Naive thymus-derived CD8-positive, alpha-beta T cell (primary cell): ENCODE measurements around the gene ZFPL1. TPM values are rescaled to one million over a fixed set of nuclear protein-coding genes. Genes with fewer than 3 reads are reported as not detected.
A peak's percentile ranks its signal among the peaks of the same experiment; 100 is the strongest.

ENCODE experiments used
- ATAC-seq, 2 donors: fragments of 150-1000 bp; cut with Tn5 transposase in 1 of 2; sonication (Bioruptor Pico), chemical (Tn5 transposase) in 1 of 2; 1 replicate in 1 of 2; 2 replicates in 1 of 2; pipeline ENCODE4 v1.10.0; 2021; ENCODE audit warnings: mild to moderate bottlenecking in 2 of 2, moderate library complexity in 2 of 2
- POLR2A ChIA-PET: fragments of 350-600 bp; sonication (Branson Sonifier 250); formaldehyde crosslinking; loops from one replicate; lab custom pipeline; 2021; ENCODE audit warnings: antibody characterized with exemption; lab: Charles Lee
- DNase-seq, 10 donors: peaks; one replicate each; pipeline versions ENCODE4 v3.0.0 to v3.0.0-alpha.2; 2020 to 2022
- H3K27ac Mint-ChIP-seq, 10 donors: one replicate each; pipeline ENCODE4 v1.8.0; 2020 to 2022; ENCODE audit warnings: mild to moderate bottlenecking in 10 of 10, mixed read lengths in 10 of 10, moderate library complexity in 4 of 10, inconsistent platforms in 1 of 10
- H3K27me3 Mint-ChIP-seq, 5 donors: one replicate each; pipeline ENCODE4 v1.8.0; 2021 to 2022; ENCODE audit warnings: mixed read lengths in 5 of 5
- H3K36me3 Mint-ChIP-seq, 3 donors: one replicate each; pipeline ENCODE4 v1.8.0; 2020 to 2022; ENCODE audit warnings: mixed read lengths in 3 of 3, mild to moderate bottlenecking in 2 of 3, inconsistent platforms in 1 of 3
- H3K4me1 Mint-ChIP-seq, 4 donors: one replicate each; pipeline ENCODE4 v1.8.0; 2021 to 2022; ENCODE audit warnings: mixed read lengths in 4 of 4
- H3K4me3 Mint-ChIP-seq, 10 donors: one replicate each; pipeline ENCODE4 v1.8.0; 2020 to 2022; ENCODE audit warnings: mild to moderate bottlenecking in 10 of 10, mixed read lengths in 10 of 10, moderate library complexity in 6 of 10, inconsistent platforms in 1 of 10
- H3K9me3 Mint-ChIP-seq, 9 donors: one replicate each; pipeline ENCODE4 v1.8.0; 2020 to 2022; ENCODE audit warnings: mixed read lengths in 9 of 9, mild to moderate bottlenecking in 3 of 9, inconsistent platforms in 1 of 9, moderate library complexity in 1 of 9
- polyA plus RNA-seq, 3 donors: library from polyadenylated mRNA; unstranded; fragments of 300-500 nt; fragmentation: Illumina TruSeq; gene quantifications; one replicate each; pipeline ENCODE4 v1.2.3, GENCODE V29; 2021
- total RNA-seq, 8 experiments: library from RNA in 2 of 8; stranded (reverse) in 2 of 8; gene quantifications; one replicate each; pipeline ENCODE4 v1.2.3 and lab custom pipeline; 2021 to 2026

The ZFPL1 gene
- total RNA-seq (10 to 100 TPM; 49.4 to 50.5 TPM), polyA plus RNA-seq (10 to 100 TPM; 21.5 to 33.1 (median 24.9) TPM), total RNA-seq (lab: John Stamatoyannopoulos, UW) (22.1 to 40.7 (median 28.0) reads per million in 6 experiments)

GRCh38 chr11:65083834-65084597 lies at the start of gene ZFPL1, which contains the start of gene CDCA5:
ZFPL1 (plus strand) TSS chr11:65084222; CDS start chr11:65084699, 477 bp downstream.
CDCA5 (minus strand) TSS chr11:65084040; CDS start chr11:65083978, 62 bp downstream.
- no peaks in the 10 kb centered on the region for H3K9me3 Mint-ChIP-seq
- POLR2A ChIA-PET = interaction anchor here (1.0 to 4.6 kb wide), 8 partner anchors 11 to 57 kb away, joined by 3 to 48 read pairs (median 5); partner anchors contain the start of genes FAU, MRPL49, SAC3D1 and SNX15
- H3K4me1 Mint-ChIP-seq = peaks cover 18 to 31% (median 27%) of the 10 kb centered on the region in 4 donors
- peaks cover 0 to 29% (median under 1%) of the 10 kb centered on the region in 3 donors for H3K36me3 Mint-ChIP-seq
- DNase-seq (peak; percentile 92 to 98 (median 96)), ATAC-seq (peak; percentile 88 to 92)
- peaks cover 0 to 2% (median 0%) of the 10 kb centered on the region in 5 donors for H3K27me3 Mint-ChIP-seq
- H3K4me3 Mint-ChIP-seq = peak within 1 kb of the TSS; percentile 86 to 99 (median 92)
- peak within 1 kb of the TSS; percentile 91 to 99 (median 98) for H3K27ac Mint-ChIP-seq

GRCh38 chr11:65034423-65034822 lies 49.6 kb upstream of the ZFPL1 start:
- H3K4me3 Mint-ChIP-seq = no peak overlapping the region
- no peaks in the 10 kb centered on the region for H3K9me3 Mint-ChIP-seq
- POLR2A ChIA-PET = no interaction called here
- no peak overlapping the region for H3K27ac Mint-ChIP-seq
- H3K4me1 Mint-ChIP-seq = peaks cover 0 to 5% (median under 1%) of the 10 kb centered on the region in 4 donors
- DNase-seq (no peak), ATAC-seq (no peak)
- H3K36me3 Mint-ChIP-seq = peaks cover 0 to 26% (median 0%) of the 10 kb centered on the region in 3 donors
- no peaks in the 10 kb centered on the region for H3K27me3 Mint-ChIP-seq

- ATAC-seq (no peak), DNase-seq (no peak)
- Mint-ChIP-seq H3K27me3 (no peaks in the 10 kb centered on the region), H3K4me1 (peaks cover 0 to 9% (median 2%) of the 10 kb centered on the region in 4 donors), H3K4me3 (no peak overlapping the region), H3K9me3 (no peaks in the 10 kb centered on the region), H3K27ac (no peak overlapping the region), H3K36me3 (peaks cover 0 to 26% (median 0%) of the 10 kb centered on the region in 3 donors)
- POLR2A ChIA-PET = no interaction called here
Observed at GRCh38 chr11:65035579-65035978, 48.4 kb upstream of the ZFPL1 start.

GRCh38 chr11:65036931-65037330 lies 47.1 kb upstream of the ZFPL1 start:
- peak overlapping the region in 1 of 10 donors; percentile 30 for H3K4me3 Mint-ChIP-seq
- no peaks in the 10 kb centered on the region for H3K27me3 Mint-ChIP-seq
- POLR2A ChIA-PET = no interaction called here
- no peak overlapping the region for H3K27ac Mint-ChIP-seq
- H3K4me1 Mint-ChIP-seq = peaks cover 0 to 15% (median 4%) of the 10 kb centered on the region in 4 donors
- peaks cover 0 to 22% (median 0%) of the 10 kb centered on the region in 3 donors for H3K36me3 Mint-ChIP-seq
- ATAC-seq (no peak), DNase-seq (no peak)
- H3K9me3 Mint-ChIP-seq = no peaks in the 10 kb centered on the region

- Mint-ChIP-seq H3K36me3 (peaks cover 0 to 18% (median 3%) of the 10 kb centered on the region in 3 donors), H3K4me3 (peak overlapping the region; percentile 90 to 96 (median 93)), H3K4me1 (peaks cover 5 to 25% (median 18%) of the 10 kb centered on the region in 4 donors), H3K27ac (peak overlapping the region; percentile 78 to 95 (median 92)), H3K9me3 (no peaks in the 10 kb centered on the region), H3K27me3 (no peaks in the 10 kb centered on the region)
- POLR2A ChIA-PET = interaction anchor here (0.5 to 2.8 kb wide), 15 partner anchors 9 to 530 kb away, joined by 3 to 12 read pairs (median 4); partner anchors contain the start of genes ARL2, CDCA5, FAU and MAJIN
- no peak for DNase-seq
- no peak for ATAC-seq
Observed at GRCh38 chr11:65040520-65040846, 43.5 kb upstream of the ZFPL1 start.

- H3K4me1 Mint-ChIP-seq = peaks cover 5 to 27% (median 19%) of the 10 kb centered on the region in 4 donors
- POLR2A ChIA-PET = interaction anchor here (0.5 to 2.8 kb wide), 17 partner anchors 8 to 529 kb away, joined by 3 to 12 read pairs (median 4); partner anchors contain the start of genes ARL2, CDCA5, FAU and MAJIN
- peaks cover 0 to 16% (median 3%) of the 10 kb centered on the region in 3 donors for H3K36me3 Mint-ChIP-seq
Observed at GRCh38 chr11:65040847-65041622, 43.0 kb upstream of the ZFPL1 start, which contains the start of gene SAC3D1. SAC3D1 (plus strand) TSS chr11:65041210; CDS start chr11:65041293, 83 bp downstream.

GRCh38 chr11:65042891-65043290 lies 41.1 kb upstream of the ZFPL1 start:
- H3K27ac Mint-ChIP-seq = no peak overlapping the region
- no peaks in the 10 kb centered on the region for H3K9me3 Mint-ChIP-seq
- H3K36me3 Mint-ChIP-seq = peaks cover 0 to 6% (median 3%) of the 10 kb centered on the region in 3 donors
- H3K4me3 Mint-ChIP-seq = peak overlapping the region; percentile 18 to 91 (median 86)
- DNase-seq (no peak), ATAC-seq (no peak)
- POLR2A ChIA-PET = interaction anchor here (0.8 to 1.9 kb wide), 2 partner anchors 15 to 53 kb away, joined by 5 read pairs; partner anchors contain the start of gene VPS51
- peaks cover 9 to 44% (median 35%) of the 10 kb centered on the region in 4 donors for H3K4me1 Mint-ChIP-seq
- H3K27me3 Mint-ChIP-seq = no peaks in the 10 kb centered on the region

More at GRCh38 chr11:65040847-65041622, 43.0 kb upstream of the ZFPL1 start, which contains the start of gene SAC3D1:
- peak; percentile 91 to 92 for ATAC-seq
- peak within 1 kb of the TSS; percentile 78 to 95 (median 92) for H3K27ac Mint-ChIP-seq
- H3K27me3 Mint-ChIP-seq = no peaks in the 10 kb centered on the region
- no peaks in the 10 kb centered on the region for H3K9me3 Mint-ChIP-seq
- peak within 1 kb of the TSS; percentile 90 to 96 (median 93) for H3K4me3 Mint-ChIP-seq
- DNase-seq = peak; percentile 75 to 92 (median 85)

- POLR2A ChIA-PET = no interaction called here
- H3K4me1 Mint-ChIP-seq = peaks cover 11 to 47% (median 40%) of the 10 kb centered on the region in 4 donors
- peak overlapping the region in 4 of 10 donors; percentile 47 to 80 (median 54) for H3K27ac Mint-ChIP-seq
- no peaks in the 10 kb centered on the region for H3K27me3 Mint-ChIP-seq
- no peaks in the 10 kb centered on the region for H3K9me3 Mint-ChIP-seq
- peaks cover 0 to 6% (median 3%) of the 10 kb centered on the region in 3 donors for H3K36me3 Mint-ChIP-seq
- no peak for DNase-seq
- H3K4me3 Mint-ChIP-seq = peak overlapping the region in 3 of 10 donors; percentile 10 to 45 (median 38)
- no peak for ATAC-seq
Observed at GRCh38 chr11:65043881-65044501, 40.0 kb upstream of the ZFPL1 start.

GRCh38 chr11:65045061-65045460 lies 39.0 kb upstream of the ZFPL1 start:
- DNase-seq = no peak
- Mint-ChIP-seq H3K27ac (peak overlapping the region in 1 of 10 donors; percentile 51), H3K27me3 (no peaks in the 10 kb centered on the region), H3K9me3 (no peaks in the 10 kb centered on the region), H3K4me1 (peaks cover 11 to 47% (median 38%) of the 10 kb centered on the region in 4 donors), H3K36me3 (peaks cover 0 to 6% (median 3%) of the 10 kb centered on the region in 3 donors), H3K4me3 (peak overlapping the region in 1 of 10 donors; percentile 45)
- ATAC-seq = no peak
- POLR2A ChIA-PET = no interaction called here

- Mint-ChIP-seq H3K4me1 (peaks cover 11 to 43% (median 36%) of the 10 kb centered on the region in 4 donors), H3K36me3 (peaks cover 0 to 6% (median 3%) of the 10 kb centered on the region in 3 donors), H3K27me3 (no peaks in the 10 kb centered on the region), H3K9me3 (no peaks in the 10 kb centered on the region), H3K27ac (peak overlapping the region in 1 of 10 donors; percentile 65), H3K4me3 (peak overlapping the region in 2 of 10 donors; percentile 39 to 83)
- DNase-seq = no peak
- POLR2A ChIA-PET = no interaction called here
- ATAC-seq = no peak
Observed at GRCh38 chr11:65045728-65046127, 38.3 kb upstream of the ZFPL1 start.

- H3K27me3 Mint-ChIP-seq = no peaks in the 10 kb centered on the region
- H3K4me3 Mint-ChIP-seq = peak overlapping the region; percentile 80 to 92 (median 88)
- ATAC-seq (peak; percentile 63 to 84), DNase-seq (peak in 4 of 10 donors; percentile 16 to 32 (median 20))
- peak overlapping the region; percentile 66 to 95 (median 88) for H3K27ac Mint-ChIP-seq
- peaks cover 12 to 36% (median 30%) of the 10 kb centered on the region in 4 donors for H3K4me1 Mint-ChIP-seq
- peaks cover 0 to 6% (median 3%) of the 10 kb centered on the region in 3 donors for H3K36me3 Mint-ChIP-seq
- POLR2A ChIA-PET = interaction anchor here (0.6 to 1.2 kb wide), 4 partner anchors 9 to 135 kb away, joined by 3 to 4 read pairs (median 3); no protein-coding TSS in a partner anchor
- no peaks in the 10 kb centered on the region for H3K9me3 Mint-ChIP-seq
Observed at GRCh38 chr11:65047581-65048422, 36.2 kb upstream of the ZFPL1 start.
